RWPE1 (cell line): ENCODE measurements around the gene TM6SF1.
"Not testable (repeated sequence)": the region's sequence is repeated elsewhere in the genome, so short reads cannot be mapped to it uniquely, and the experiment has no call there.

Experiments
- CTCF ChIA-PET: fragments of 350-600 bp; sonication (Branson Sonifier 250); formaldehyde crosslinking; extraction: SDS; loops from one replicate; lab custom pipeline; 2021; lab: Yijun Ruan, JAX
- POLR2A ChIA-PET: fragments of 400-600 bp; formaldehyde crosslinking; extraction: SDS; loops from one replicate; lab custom pipeline; 2020; ENCODE audit warnings: antibody characterized with exemption; ENCODE audit not compliant: low non-redundant PET; lab: Yijun Ruan, JAX
- DNase-seq: peaks from one replicate; pipeline ENCODE4 v3.0.0; 2012; ENCODE audit warnings: low spot score
- H3K27ac ChIP-seq: fragments of 450-650 bp; 2 replicates; pipeline ENCODE4 v1.5.1; 2017
- CTCF ChIP-seq: fragments of 450-650 bp; conservative IDR thresholded peaks from 2 replicates; pipeline ENCODE4 v1.5.1; 2017; ENCODE audit warnings: low read depth, mild to moderate bottlenecking

Gene TM6SF1

GRCh38 chr15:83077491-83078230 lies 29.8 kb upstream of the TM6SF1 start:
- H3K27ac ChIP-seq, result no peak overlapping the region
- DNase-seq, result no peak
- POLR2A ChIA-PET, result no interaction called here
- TF ChIP-seq CTCF, result no peak
- CTCF ChIA-PET, result interaction anchor here (0.6 kb wide), 1 partner anchor 17 kb away, joined by 4 read pairs; no protein-coding TSS in a partner anchor

- H3K27ac ChIP-seq, result no peak overlapping the region
- no peak for DNase-seq
- ChIA-PET CTCF (interaction anchor here (0.5 to 0.6 kb wide), 2 partner anchors 15 to 1858 kb away, joined by 3 to 7 read pairs; no protein-coding TSS in a partner anchor), POLR2A (no interaction called here)
- no peak for TF ChIP-seq CTCF
These were observed 28.7 kb upstream of the TM6SF1 start for GRCh38 chr15:83078712-83079111.

GRCh38 chr15:83081256-83082014 lies 26.0 kb upstream of the TM6SF1 start:
- ChIA-PET POLR2A (no interaction called here), CTCF (no interaction called here)
- DNase-seq, result no peak
- no peak for TF ChIP-seq CTCF
- H3K27ac ChIP-seq, result no peak overlapping the region

- ChIA-PET CTCF (no interaction called here), POLR2A (no interaction called here)
- TF ChIP-seq CTCF, result no peak
- no peak overlapping the region for H3K27ac ChIP-seq
- no peak for DNase-seq
These were observed 24.6 kb upstream of the TM6SF1 start for GRCh38 chr15:83082730-83083386.

GRCh38 chr15:83085461-83085860 lies 22.0 kb upstream of the TM6SF1 start:
- POLR2A ChIA-PET, CTCF ChIA-PET, DNase-seq, H3K27ac ChIP-seq: not testable (repeated sequence)

- CTCF ChIA-PET, result interaction anchor here (0.5 kb wide), 1 partner anchor 120 kb away, joined by 3 read pairs; no protein-coding TSS in a partner anchor
- H3K27ac ChIP-seq, DNase-seq, POLR2A ChIA-PET: not testable (repeated sequence)
These were observed 21.4 kb upstream of the TM6SF1 start for GRCh38 chr15:83085864-83086552.

- H3K27ac ChIP-seq, result no peak overlapping the region
- POLR2A ChIA-PET, result no interaction called here
- no peak for DNase-seq
- CTCF ChIA-PET, result interaction anchor here (0.7 kb wide), 1 partner anchor 12 kb away, joined by 3 read pairs; no protein-coding TSS in a partner anchor
- TF ChIP-seq CTCF, result no peak
These were observed 19.9 kb upstream of the TM6SF1 start for GRCh38 chr15:83087576-83087975.
